ENCODE results near the gene KIF3C.
"Not testable (repeated sequence)": the region's sequence is repeated elsewhere in the genome, so short reads cannot be mapped to it uniquely, and the experiment has no call there.

Gene KIF3C

GRCh38 chr2:25998816-25999383, 16.6 kb upstream of the KIF3C start:
- DNase-seq = not testable (repeated sequence)

- DNase-seq = no peak
Observed at GRCh38 chr2:25996844-25997243, 14.5 kb upstream of the KIF3C start.

- DNase-seq = no peak
Observed at GRCh38 chr2:25994509-25994908, 12.2 kb upstream of the KIF3C start.

- no peak for DNase-seq
Observed at GRCh38 chr2:25993049-25993448, 10.8 kb upstream of the KIF3C start.

GRCh38 chr2:25992556-25992955, 10.3 kb upstream of the KIF3C start:
- no peak for DNase-seq

- DNase-seq = no peak
Observed at GRCh38 chr2:25991965-25992364, 9.7 kb upstream of the KIF3C start.

- no peak for DNase-seq
Observed at GRCh38 chr2:25989154-25989553, 6.9 kb upstream of the KIF3C start.

GRCh38 chr2:25988134-25988533, 5.8 kb upstream of the KIF3C start:
- DNase-seq = no peak

GRCh38 chr2:25983735-25984134, 1.4 kb upstream of the KIF3C start:
- DNase-seq = no peak

GRCh38 chr2:25982968-25983280, 627 bp upstream of the KIF3C start:
- no peak for DNase-seq

GRCh38 chr2:25981596-25982272, 563 bp downstream of the KIF3C start:
- DNase-seq = no peak

- DNase-seq = no peak
Observed at GRCh38 chr2:25980951-25981350, 1.3 kb downstream of the KIF3C start.

GRCh38 chr2:25980076-25980887, 2.0 kb downstream of the KIF3C start:
- no peak for DNase-seq

- no peak for DNase-seq
Observed at GRCh38 chr2:25979001-25979400, 3.3 kb downstream of the KIF3C start.

GRCh38 chr2:25977768-25978167, 4.5 kb downstream of the KIF3C start:
- DNase-seq = no peak

GRCh38 chr2:25976983-25977741, 5.1 kb downstream of the KIF3C start:
- no peak for DNase-seq

GRCh38 chr2:25972049-25972823, 10.1 kb downstream of the KIF3C start:
- no peak for DNase-seq

- no peak for DNase-seq
Observed at GRCh38 chr2:25971596-25971995, 10.7 kb downstream of the KIF3C start.

- no peak for DNase-seq
Observed at GRCh38 chr2:25966531-25967270, 15.6 kb downstream of the KIF3C start.

- no peak for DNase-seq
Observed at GRCh38 chr2:25964891-25965290, 17.4 kb downstream of the KIF3C start.

- peak; percentile 60 to 66 for DNase-seq
Observed at GRCh38 chr2:25960920-25961319, 21.4 kb downstream of the KIF3C start.

GRCh38 chr2:25960396-25960795, 21.9 kb downstream of the KIF3C start:
- DNase-seq = no peak

Data from inflammatory macrophage treated with lipopolysaccharide for 1 hour (primary cell).